Prostate gland (tissue), 2 donors: ENCODE measurements around the gene ASTL. TPM values are rescaled to one million over a fixed set of nuclear protein-coding genes. Genes with fewer than 3 reads are reported as not detected.

Experiments used
- DNase-seq: peaks from one replicate; pipeline ENCODE4 v3.0.0-alpha.2; 2019; ENCODE audit warnings: low spot score
- H3K27ac ChIP-seq, 2 donors: fragments of 200-600 bp; sonication (generic); 2 replicates each; pipeline ENCODE4 v1.5.1; 2017 to 2019
- H3K27me3 ChIP-seq: fragments of 200-600 bp; sonication (generic); replicated peaks from 2 replicates; pipeline ENCODE4 v1.5.1; 2019; ENCODE audit not compliant: insufficient read depth
- H3K36me3 ChIP-seq, 2 donors: fragments of 200-600 bp; sonication (generic); 1 replicate in 1 of 2; 2 replicates in 1 of 2; pipeline versions ENCODE4 v1.5.1 to v1.8.1; 2017 to 2019
- H3K4me1 ChIP-seq: fragments of 200-600 bp; sonication (generic); replicated peaks from 2 replicates; pipeline ENCODE4 v1.5.1; 2019
- H3K4me3 ChIP-seq, 2 donors: fragments of 200-600 bp; sonication (generic); 2 replicates each; pipeline ENCODE4 v1.5.1; 2017 to 2019
- H3K9me3 ChIP-seq: fragments of 200-600 bp; sonication (generic); 2 replicates; pipeline ENCODE4 v1.5.1; 2017
- POLR2A ChIP-seq: fragments of 450-650 bp; IDR thresholded peaks from one replicate; pipeline ENCODE4 v1.6.1; 2016; ENCODE audit warnings: antibody characterized with exemption, mild to moderate bottlenecking
- POLR2AphosphoS5 ChIP-seq: sonication (generic); formaldehyde crosslinking; IDR thresholded peaks from one replicate; pipeline ENCODE4 v1.6.1; 2017; ENCODE audit warnings: antibody characterized with exemption
- WGBS: methylation state at CpG from one replicate; pipeline ENCODE4 v1.1.5; 2018; 5-methylcytosine and 5-hydroxymethylcytosine counted together
- intact Hi-C: fragments of 100-400 bp; cut with DNase I; formaldehyde crosslinking; loops from one replicate; pipeline ENCODE4 v1.14.2; 2022
- total RNA-seq, 2 donors: library from RNA; depleted of rRNA; stranded (reverse); fragments of >200 nt; gene quantifications; one replicate each; pipeline ENCODE4 v1.1.0, GENCODE V29; 2016
- TF ChIP-seq, protein P1 (sequence below), 4 experiments: fragments of 200-600 bp in 2 of 4; fragments of 450-650 bp in 2 of 4; sonication (generic) in 2 of 4; IDR thresholded peaks; 1 replicate in 3 of 4; 2 replicates in 1 of 4; pipeline ENCODE4 v1.5.1; 2016 to 2019; ENCODE audit warnings: antibody characterized with exemption in 4 of 4, mild to moderate bottlenecking in 2 of 4, moderate library complexity in 2 of 4

Gene ASTL
- total RNA-seq, 2 donors from 2014 or later: 0.57 TPM; not detected in 1

DNA sequence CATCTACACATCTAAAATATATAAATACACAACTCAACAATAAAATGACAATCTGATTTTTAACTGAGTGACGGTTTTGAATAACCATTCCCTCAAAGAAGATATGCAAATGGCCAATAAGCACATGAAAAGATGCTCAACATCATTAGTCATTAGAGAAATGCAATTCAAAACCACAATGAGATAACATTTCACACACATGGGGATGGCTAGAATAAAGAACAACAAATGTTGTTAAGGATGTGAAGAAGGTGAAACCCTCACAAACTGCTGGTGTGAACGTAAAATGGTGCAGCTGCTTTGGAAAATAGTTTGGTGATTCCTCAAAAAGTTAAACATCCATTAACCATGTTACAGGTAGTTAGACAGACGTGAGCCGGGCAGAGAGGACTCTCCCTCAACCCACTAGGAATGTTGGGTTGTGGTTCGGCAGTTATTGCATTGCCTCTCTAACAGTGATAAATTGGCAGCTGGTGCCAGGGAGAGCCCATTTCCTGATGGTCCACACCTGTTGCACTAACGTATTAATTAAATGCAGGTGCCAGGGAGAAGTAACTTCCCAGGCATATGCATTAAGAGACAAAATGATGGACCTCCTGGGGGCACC lies 29.2 kb upstream of the ASTL start:
- no peaks in the 10 kb centered on the region for H3K27me3 ChIP-seq
- H3K9me3 ChIP-seq: no peaks in the 10 kb centered on the region
- intact Hi-C loops: no loop called here
- no peak overlapping the region for H3K4me3 ChIP-seq
- H3K27ac ChIP-seq: no peak overlapping the region
- TF ChIP-seq POLR2A: no peak
- TF ChIP-seq, protein P1, sequence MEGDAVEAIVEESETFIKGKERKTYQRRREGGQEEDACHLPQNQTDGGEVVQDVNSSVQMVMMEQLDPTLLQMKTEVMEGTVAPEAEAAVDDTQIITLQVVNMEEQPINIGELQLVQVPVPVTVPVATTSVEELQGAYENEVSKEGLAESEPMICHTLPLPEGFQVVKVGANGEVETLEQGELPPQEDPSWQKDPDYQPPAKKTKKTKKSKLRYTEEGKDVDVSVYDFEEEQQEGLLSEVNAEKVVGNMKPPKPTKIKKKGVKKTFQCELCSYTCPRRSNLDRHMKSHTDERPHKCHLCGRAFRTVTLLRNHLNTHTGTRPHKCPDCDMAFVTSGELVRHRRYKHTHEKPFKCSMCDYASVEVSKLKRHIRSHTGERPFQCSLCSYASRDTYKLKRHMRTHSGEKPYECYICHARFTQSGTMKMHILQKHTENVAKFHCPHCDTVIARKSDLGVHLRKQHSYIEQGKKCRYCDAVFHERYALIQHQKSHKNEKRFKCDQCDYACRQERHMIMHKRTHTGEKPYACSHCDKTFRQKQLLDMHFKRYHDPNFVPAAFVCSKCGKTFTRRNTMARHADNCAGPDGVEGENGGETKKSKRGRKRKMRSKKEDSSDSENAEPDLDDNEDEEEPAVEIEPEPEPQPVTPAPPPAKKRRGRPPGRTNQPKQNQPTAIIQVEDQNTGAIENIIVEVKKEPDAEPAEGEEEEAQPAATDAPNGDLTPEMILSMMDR (IDR thresholded peaks at IDR 0.05): no peak
- TF ChIP-seq POLR2AphosphoS5: no peak
- 78% methylated on average over 6 of the region's 6 CpGs for WGBS
- H3K36me3 ChIP-seq: no peaks in the 10 kb centered on the region
- DNase-seq: no peak
- no peaks in the 10 kb centered on the region for H3K4me1 ChIP-seq

DNA sequence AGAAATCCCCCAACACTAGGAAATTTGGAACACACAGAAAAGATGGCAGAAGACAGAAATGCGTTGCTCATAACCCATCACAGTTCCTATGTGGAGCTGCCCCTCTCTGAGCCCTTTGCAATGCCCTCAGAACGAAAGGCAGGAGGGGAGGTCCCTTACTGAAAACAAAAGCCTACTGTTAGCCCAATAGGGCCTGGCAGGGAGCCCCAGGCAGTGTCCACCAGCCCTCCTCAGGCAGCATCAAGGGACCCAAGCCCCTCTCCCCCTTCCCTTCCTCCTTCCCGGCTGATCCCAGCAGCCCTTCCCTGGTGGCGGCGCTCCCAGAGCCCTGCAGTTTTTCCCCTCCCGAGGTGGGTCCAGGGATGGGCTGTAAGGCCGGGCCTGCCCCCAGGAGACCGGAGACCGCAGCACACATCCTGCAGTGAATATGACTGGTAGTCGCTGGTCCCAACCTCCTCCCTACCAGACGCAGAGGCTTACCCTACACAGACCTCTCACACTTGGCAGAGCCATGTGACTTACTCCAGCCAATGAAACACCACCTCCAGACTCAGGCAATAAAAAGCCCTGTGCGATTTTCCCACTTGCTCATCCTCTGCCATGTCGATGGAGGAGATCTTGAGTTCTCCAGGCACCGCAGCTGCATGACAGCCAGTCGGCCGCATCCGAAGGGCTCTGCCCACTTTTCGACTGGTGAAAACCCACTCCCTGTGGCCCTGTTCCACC lies 26.3 kb upstream of the ASTL start:
- TF ChIP-seq, protein P1 (IDR thresholded peaks at IDR 0.05): no peak
- no peak for TF ChIP-seq POLR2A
- TF ChIP-seq POLR2AphosphoS5: no peak
- intact Hi-C loops: no loop called here
- no peaks in the 10 kb centered on the region for H3K9me3 ChIP-seq
- H3K27me3 ChIP-seq: no peaks in the 10 kb centered on the region
- H3K4me1 ChIP-seq: no peaks in the 10 kb centered on the region
- DNase-seq: no peak
- no peak overlapping the region for H3K27ac ChIP-seq
- 75% methylated on average over 18 of the region's 18 CpGs for WGBS
- H3K4me3 ChIP-seq: no peak overlapping the region
- no peaks in the 10 kb centered on the region for H3K36me3 ChIP-seq

DNA sequence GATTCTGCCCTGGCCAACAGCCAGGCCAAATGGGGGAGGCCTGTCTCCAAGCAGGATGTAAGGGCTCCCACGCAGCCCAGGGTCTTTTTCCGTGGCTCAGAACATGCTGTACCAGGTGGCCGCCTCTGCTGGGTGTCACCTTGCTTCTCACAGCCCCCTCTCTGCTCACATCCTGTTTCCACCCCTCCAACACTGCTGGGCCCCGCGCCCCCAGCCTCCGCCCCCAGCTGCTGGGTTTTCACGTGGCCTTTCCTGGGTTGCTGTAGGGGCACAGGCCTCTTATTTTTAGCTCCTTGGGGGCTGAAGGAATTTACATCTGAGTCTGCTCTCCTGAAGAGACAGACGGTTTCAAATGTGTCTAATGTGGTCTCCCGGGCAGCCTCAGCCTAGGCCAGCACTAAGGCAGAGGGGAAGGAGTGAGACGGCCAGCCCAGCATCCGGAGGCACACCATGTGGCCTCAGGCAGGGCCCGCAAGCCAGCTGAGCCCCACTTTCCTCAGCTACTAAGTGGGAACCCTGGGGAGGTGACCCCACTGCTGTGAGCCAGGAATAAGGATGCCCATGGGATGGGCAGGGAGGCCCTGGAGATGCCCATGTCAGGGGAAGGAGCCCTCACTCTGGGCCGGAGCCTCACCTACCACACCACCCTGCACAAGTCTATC lies 25.6 kb upstream of the ASTL start:
- 70% methylated on average over 13 of the region's 13 CpGs for WGBS
- Histone ChIP-seq H3K9me3 (no peaks in the 10 kb centered on the region), H3K36me3 (no peaks in the 10 kb centered on the region), H3K4me3 (no peak overlapping the region), H3K4me1 (no peaks in the 10 kb centered on the region), H3K27me3 (no peaks in the 10 kb centered on the region), H3K27ac (no peak overlapping the region)
- DNase-seq: no peak
- intact Hi-C loops: no loop called here
- TF ChIP-seq, protein P1 (IDR thresholded peaks at IDR 0.05): no peak
- TF ChIP-seq POLR2AphosphoS5 (no peak), POLR2A (no peak)

DNA sequence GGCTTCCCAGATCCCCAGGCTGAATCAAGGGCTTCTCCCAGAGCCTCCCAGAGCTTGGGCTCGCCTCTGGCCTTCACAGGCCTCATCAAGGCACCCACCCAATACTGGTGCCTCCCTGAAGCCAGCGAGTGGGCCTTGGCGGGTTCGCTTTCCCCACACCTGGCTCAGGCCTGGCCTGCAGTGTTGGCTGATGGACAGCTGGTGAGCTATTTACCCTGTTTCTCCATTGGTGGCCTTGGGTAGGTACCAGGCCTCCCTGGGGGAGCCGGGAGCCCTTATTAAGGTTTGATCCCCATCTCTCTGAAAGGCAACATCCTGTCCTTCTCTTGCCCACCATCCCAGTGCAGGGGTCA lies 25.1 kb upstream of the ASTL start:
- no peaks in the 10 kb centered on the region for H3K9me3 ChIP-seq
- WGBS: 94% methylated on average over 5 of the region's 5 CpGs
- H3K4me3 ChIP-seq: no peak overlapping the region
- intact Hi-C loops: no loop called here
- TF ChIP-seq, protein P1 (IDR thresholded peaks at IDR 0.05): no peak
- TF ChIP-seq POLR2AphosphoS5 (no peak), POLR2A (no peak)
- DNase-seq: no peak
- no peak overlapping the region for H3K27ac ChIP-seq
- H3K36me3 ChIP-seq: no peaks in the 10 kb centered on the region
- H3K4me1 ChIP-seq: no peaks in the 10 kb centered on the region
- H3K27me3 ChIP-seq: no peaks in the 10 kb centered on the region
